ENCODE results near the gene WWOX. TPM values are rescaled to one million over a fixed set of nuclear protein-coding genes. Genes with fewer than 3 reads are reported as not detected.

The WWOX gene
- total and polyA plus RNA-seq, 2 of the 13 experiments (the other 11 are each of a cell fraction or from before 2014, with no cell fraction given) = 9.1 to 37.4 TPM

- no peak for FAIRE-seq
- H3K4me3 ChIP-seq (replicated peaks in 1 of 3; ENCODE audit: insufficient read depth in 1 of 3, low read depth in 2 of 3, low read length in 3 of 3) = no peak overlapping the region
- H3K27ac ChIP-seq (ENCODE audit: extremely low read length, insufficient read depth, low read length) = no peak overlapping the region
- no peak for TF ChIP-seq CBX5 (CRISPR knock-in tag; IDR thresholded peaks at IDR 0.05; ENCODE audit: borderline replicate concordance)
- TF ChIP-seq, protein P1, sequence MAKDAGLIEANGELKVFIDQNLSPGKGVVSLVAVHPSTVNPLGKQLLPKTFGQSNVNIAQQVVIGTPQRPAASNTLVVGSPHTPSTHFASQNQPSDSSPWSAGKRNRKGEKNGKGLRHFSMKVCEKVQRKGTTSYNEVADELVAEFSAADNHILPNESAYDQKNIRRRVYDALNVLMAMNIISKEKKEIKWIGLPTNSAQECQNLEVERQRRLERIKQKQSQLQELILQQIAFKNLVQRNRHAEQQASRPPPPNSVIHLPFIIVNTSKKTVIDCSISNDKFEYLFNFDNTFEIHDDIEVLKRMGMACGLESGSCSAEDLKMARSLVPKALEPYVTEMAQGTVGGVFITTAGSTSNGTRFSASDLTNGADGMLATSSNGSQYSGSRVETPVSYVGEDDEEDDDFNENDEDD (CRISPR knock-in tag; IDR thresholded peaks at IDR 0.05; ENCODE audit: borderline replicate concordance) = no peak
- no peak for TF ChIP-seq FOXK2 (IDR thresholded peaks at IDR 0.05)
- TF ChIP-seq YEATS4 (CRISPR knock-in tag; IDR thresholded peaks at IDR 0.05; ENCODE audit: borderline replicate concordance) = no peak
- no peak for TF ChIP-seq BCL6 (CRISPR knock-in tag; IDR thresholded peaks at IDR 0.05)
- TF ChIP-seq TARDBP (CRISPR knock-in tag; IDR thresholded peaks at IDR 0.05) = no peak
- peak; percentile 42; the same call in 1 of the 2 replicates for TF ChIP-seq ZKSCAN1 (IDR thresholded peaks at IDR 0.05; ENCODE audit: low read length)
- H2AFZ ChIP-seq (ENCODE audit: low read length) = no peak overlapping the region
- no peaks in the 10 kb centered on the region; the same call in 1 of the 2 replicates for H3K9me3 ChIP-seq (ENCODE audit: low read length)
- H4K20me1 ChIP-seq (ENCODE audit: insufficient read depth, low read length) = no peaks in the 10 kb centered on the region
- no peak for DNase-seq (ENCODE audit: low spot score)
- peaks cover 59% of the 10 kb centered on the region for H3K4me1 ChIP-seq (ENCODE audit: insufficient read depth, low read length)
- H3K79me2 ChIP-seq (ENCODE audit: insufficient read depth, low read length) = no peaks in the 10 kb centered on the region
- 94% methylated on average over 1 of the region's 1 CpG for WGBS (ENCODE audit: low lambda C conversion rate)
- no peaks in the 10 kb centered on the region for H3K27me3 ChIP-seq (ENCODE audit: control insufficient read depth in 1 of 2, insufficient read depth in 2 of 2, low read length in 2 of 2)
- POLR2A ChIA-PET = no interaction called here
- no TSS peak for BruUV-seq (replicated peaks)
- no peak for ATAC-seq
- no peaks in the 10 kb centered on the region for H3K36me3 ChIP-seq (replicated peaks in 1 of 2; ENCODE audit: control insufficient read depth in 1 of 2, insufficient read depth in 2 of 2, low read length in 2 of 2)
- CTCF ChIA-PET (ENCODE audit: low intra/inter-chr PET ratio, low total read pairs) = no interaction called here
- H3K4me2 ChIP-seq (ENCODE audit: low read depth, low read length) = no peak overlapping the region
- intact Hi-C loops (cut with micrococcal nuclease; ENCODE audit: unreplicated experiment) = loop anchor here (1.0 kb wide), 1 partner anchor 19 kb away; no protein-coding TSS in a partner anchor
- in situ Hi-C loops (cut with HindIII; ENCODE audit: extremely low pct_ligation_motif_present, low pct_unique_long_range_greater_than_20kb) = no loop called here
- no peak overlapping the region for H3K9ac ChIP-seq (ENCODE audit: insufficient read depth, low read depth, low read length)
Measured at GRCh38 chr16:78463591-78463990, 364.1 kb downstream of the WWOX start.

- Histone ChIP-seq H3K36me3 (replicated peaks in 1 of 2; ENCODE audit: control insufficient read depth in 1 of 2, insufficient read depth in 2 of 2, low read length in 2 of 2) (no peaks in the 10 kb centered on the region), H3K9me3 (ENCODE audit: low read length) (no peaks in the 10 kb centered on the region; the same call in 1 of the 2 replicates), H3K79me2 (ENCODE audit: insufficient read depth, low read length) (no peaks in the 10 kb centered on the region), H3K9ac (ENCODE audit: insufficient read depth, low read depth, low read length) (no peak overlapping the region), H4K20me1 (ENCODE audit: insufficient read depth, low read length) (no peaks in the 10 kb centered on the region), H3K4me1 (ENCODE audit: insufficient read depth, low read length) (peaks cover 57% of the 10 kb centered on the region), H3K4me3 (replicated peaks in 1 of 3; ENCODE audit: insufficient read depth in 1 of 3, low read depth in 2 of 3, low read length in 3 of 3) (no peak overlapping the region), H3K27ac (ENCODE audit: extremely low read length, insufficient read depth, low read length) (no peak overlapping the region), H3K4me2 (ENCODE audit: low read depth, low read length) (no peak overlapping the region), H2AFZ (ENCODE audit: low read length) (no peak overlapping the region), H3K27me3 (ENCODE audit: control insufficient read depth in 1 of 2, insufficient read depth in 2 of 2, low read length in 2 of 2) (no peaks in the 10 kb centered on the region)
- WGBS (ENCODE audit: low lambda C conversion rate) = 93% methylated on average over 3 of the region's 3 CpGs
- no peak for TF ChIP-seq ZFY (CRISPR knock-in tag; IDR thresholded peaks at IDR 0.05)
- TF ChIP-seq ZNF431 (CRISPR knock-in tag; IDR thresholded peaks at IDR 0.05; ENCODE audit: borderline replicate concordance, low read depth) = peak; percentile 84; the same call in 1 of the 2 replicates
- DNase-seq (ENCODE audit: low spot score) (no peak), ATAC-seq (no peak), FAIRE-seq (no peak)
- BruUV-seq (replicated peaks) = no TSS peak
- CTCF ChIA-PET (ENCODE audit: low intra/inter-chr PET ratio, low total read pairs) = no interaction called here
- in situ Hi-C loops (cut with HindIII; ENCODE audit: extremely low pct_ligation_motif_present, low pct_unique_long_range_greater_than_20kb) (no loop called here), intact Hi-C loops (cut with micrococcal nuclease; ENCODE audit: unreplicated experiment) (no loop called here)
- POLR2A ChIA-PET = no interaction called here
Measured at GRCh38 chr16:78464833-78465232, 365.4 kb downstream of the WWOX start.
